ENCODE results near the gene ZBTB46. TPM values are rescaled to one million over a fixed set of nuclear protein-coding genes. Genes with fewer than 3 reads are reported as not detected.
"Not testable (repeated sequence)": the region's sequence is repeated elsewhere in the genome, so short reads cannot be mapped to it uniquely, and the experiment has no call there.

ZBTB46 gene
- total RNA-seq, 1 experiment from 2014 or later = 3.6 TPM

- Histone ChIP-seq H3K27ac (no peak overlapping the region), H3F3A (ENCODE audit: insufficient read depth, low read depth) (peaks cover 56% of the 10 kb centered on the region), H3K27me3 (ENCODE audit: insufficient read depth, low read depth) (no peaks in the 10 kb centered on the region), H3K4me1 (replicated peaks; ENCODE audit: insufficient read depth) (peaks cover 25% of the 10 kb centered on the region), H3K79me2 (ENCODE audit: low read depth) (peaks cover 83% of the 10 kb centered on the region), H2AFZ (no peak overlapping the region), H3K36me3 (ENCODE audit: low read depth) (peaks cover 40% of the 10 kb centered on the region), H4K20me1 (ENCODE audit: insufficient read depth) (peaks cover 51% of the 10 kb centered on the region), H3K4me3 (no peak overlapping the region), H3K9me2 (ENCODE audit: insufficient read depth) (no peaks in the 10 kb centered on the region), H3K9me3 (ENCODE audit: insufficient read depth, low read depth) (no peaks in the 10 kb centered on the region), H3K4me2 (no peak overlapping the region)
- ChIA-PET CTCF (no interaction called here), POLR2A (ENCODE audit: unreplicated experiment) (interaction anchor here (0.6 kb wide), 1 partner anchor 340 kb away, joined by 19 read pairs; no protein-coding TSS in a partner anchor)
- no peak for DNase-seq
- TF ChIP-seq CTCF (conservative IDR thresholded peaks at IDR 0.05) (no peak), EZH2 (IDR thresholded peaks at IDR 0.05; ENCODE audit: low read depth) (no peak)
- intact Hi-C loops (cut with micrococcal nuclease; ENCODE audit: unreplicated experiment) = loop anchor here (10.0 kb wide), 1 partner anchor 197 kb away; the partner anchor contains the start of gene TCEA2
- no TSS peak for BruUV-seq (replicated peaks)
Observed at GRCh38 chr20:63868264-63868663, 37.2 kb upstream of the ZBTB46 start.

GRCh38 chr20:63867042-63867441 is 36.0 kb upstream of the ZBTB46 start:
- H3K9me3 ChIP-seq (ENCODE audit: insufficient read depth, low read depth); H3K9me2 ChIP-seq (ENCODE audit: insufficient read depth); H3K27ac ChIP-seq; H2AFZ ChIP-seq; H3K4me3 ChIP-seq; H3K27me3 ChIP-seq (ENCODE audit: insufficient read depth, low read depth); DNase-seq; POLR2A ChIA-PET (ENCODE audit: unreplicated experiment); BruUV-seq (replicated peaks): not testable (repeated sequence)
- H3F3A ChIP-seq (ENCODE audit: insufficient read depth, low read depth) = peaks cover 48% of the 10 kb centered on the region
- H3K4me1 ChIP-seq (replicated peaks; ENCODE audit: insufficient read depth) = peaks cover 28% of the 10 kb centered on the region
- peaks cover 42% of the 10 kb centered on the region for H4K20me1 ChIP-seq (ENCODE audit: insufficient read depth)
- H3K79me2 ChIP-seq (ENCODE audit: low read depth) = peaks cover 82% of the 10 kb centered on the region
- H3K4me2 ChIP-seq = peak overlapping the region; percentile 88; the same call in 1 of the 2 replicates
- CTCF ChIA-PET = interaction anchor here (0.7 kb wide), 1 partner anchor 274 kb away, joined by 5 read pairs; no protein-coding TSS in a partner anchor
- intact Hi-C loops (cut with micrococcal nuclease; ENCODE audit: unreplicated experiment) = loop anchor here (10.0 kb wide), 1 partner anchor 198 kb away; the partner anchor contains the start of gene TCEA2
- peaks cover 33% of the 10 kb centered on the region for H3K36me3 ChIP-seq (ENCODE audit: low read depth)

GRCh38 chr20:63864978-63865640 is 34.0 kb upstream of the ZBTB46 start, which contains the start of gene TPD52L2:
Gene TPD52L2 (plus strand): TSS chr20:63865270. CDS start chr20:63865366, 96 bp downstream.
- Histone ChIP-seq H4K20me1 (ENCODE audit: insufficient read depth) (peaks cover 37% of the 10 kb centered on the region), H3K36me3 (ENCODE audit: low read depth) (peaks cover 18% of the 10 kb centered on the region), H3K27ac (peak within 1 kb of the TSS; percentile 88), H3K9me3 (ENCODE audit: insufficient read depth, low read depth) (no peaks in the 10 kb centered on the region), H3K9me2 (ENCODE audit: insufficient read depth) (no peaks in the 10 kb centered on the region), H3F3A (ENCODE audit: insufficient read depth, low read depth) (peaks cover 55% of the 10 kb centered on the region), H2AFZ (peak within 1 kb of the TSS; percentile 83), H3K4me3 (peak within 1 kb of the TSS; percentile 77), H3K79me2 (ENCODE audit: low read depth) (peaks cover 72% of the 10 kb centered on the region), H3K27me3 (ENCODE audit: insufficient read depth, low read depth) (no peaks in the 10 kb centered on the region), H3K4me2 (peak within 1 kb of the TSS; percentile 91), H3K4me1 (replicated peaks; ENCODE audit: insufficient read depth) (peaks cover 28% of the 10 kb centered on the region)
- POLR2A ChIA-PET (ENCODE audit: unreplicated experiment) = interaction anchor here (0.6 to 1.2 kb wide), 11 partner anchors 29 to 1040 kb away, joined by 3 to 19 read pairs (median 5); partner anchors contain the start of genes ARFRP1, PTK6, RTEL1 and ZGPAT
- DNase-seq = peak; percentile 99
- CTCF ChIA-PET = interaction anchor here (0.5 to 1.4 kb wide), 5 partner anchors 79 to 326 kb away, joined by 3 to 9 read pairs (median 3); partner anchors contain the start of genes ARFRP1 and ZGPAT
- TF ChIP-seq CTCF (conservative IDR thresholded peaks at IDR 0.05) = no peak
- no peak for TF ChIP-seq EZH2 (IDR thresholded peaks at IDR 0.05; ENCODE audit: low read depth)
- intact Hi-C loops (cut with micrococcal nuclease; ENCODE audit: unreplicated experiment) = loop anchor here (1.0 to 10.0 kb wide), 9 partner anchors 30 to 327 kb away; partner anchors contain the start of genes ARFRP1 and TCEA2
- BruUV-seq (replicated peaks) = no TSS peak
